ENCODE data around the gene PDHA1.

GRCh38 chrX:19360903-19361302 lies 17.2 kb downstream of the PDHA1 start:
- TF ChIP-seq POLR2A (IDR thresholded peaks at IDR 0.05): no peak
- no peak for TF ChIP-seq CTCF (IDR thresholded peaks at IDR 0.05)

Measured in adrenal gland (tissue), 5 donors.